UCSD-AML1 (cell line): ENCODE measurements around the gene ZGPAT.

Experiments
- DNase-seq: peaks from one replicate; lab custom pipeline; 2025; ENCODE audit not compliant: unreplicated experiment; lab: John Stamatoyannopoulos, UW

ZGPAT gene

GRCh38 chr20:63692436-63693082 lies 15.3 kb upstream of the ZGPAT start:
- no peak for DNase-seq

GRCh38 chr20:63693083-63693732 lies 14.6 kb upstream of the ZGPAT start:
- DNase-seq = no peak

- DNase-seq = no peak
Measured at GRCh38 chr20:63693733-63694583, 13.9 kb upstream of the ZGPAT start.

- no peak for DNase-seq
Measured at GRCh38 chr20:63694584-63695423, 13.0 kb upstream of the ZGPAT start.

GRCh38 chr20:63695424-63696305 lies 12.2 kb upstream of the ZGPAT start:
- no peak for DNase-seq

GRCh38 chr20:63696306-63696627 lies 11.6 kb upstream of the ZGPAT start:
- no peak for DNase-seq

GRCh38 chr20:63696628-63697356 lies 11.0 kb upstream of the ZGPAT start, which contains the start of gene TNFRSF6B:
Gene TNFRSF6B (plus strand): TSS chr20:63696652. CDS start chr20:63696768, 116 bp downstream.
- DNase-seq = no peak

- DNase-seq = no peak
Measured at GRCh38 chr20:63697357-63697867, 10.4 kb upstream of the ZGPAT start.

- DNase-seq = no peak
Measured at GRCh38 chr20:63697868-63698545, 9.8 kb upstream of the ZGPAT start.

GRCh38 chr20:63698739-63699465 lies 8.9 kb upstream of the ZGPAT start:
- no peak for DNase-seq

GRCh38 chr20:63699466-63700198 lies 8.2 kb upstream of the ZGPAT start:
- DNase-seq = no peak

GRCh38 chr20:63700199-63701050 lies 7.4 kb upstream of the ZGPAT start:
- no peak for DNase-seq

- DNase-seq = no peak
Measured at GRCh38 chr20:63701051-63701328, 6.8 kb upstream of the ZGPAT start.

- no peak for DNase-seq
Measured at GRCh38 chr20:63701329-63702035, 6.4 kb upstream of the ZGPAT start.

- DNase-seq = no peak
Measured at GRCh38 chr20:63702036-63702665, 5.7 kb upstream of the ZGPAT start.
